HEK293T (cell line): Measurements from ENCODE around the gene HCRTR1.

ENCODE experiments used
- CTCF ChIA-PET: fragments of 350-600 bp; formaldehyde crosslinking; extraction: SDS; loops from one replicate; lab custom pipeline; 2021; ENCODE audit warnings: antibody characterized with exemption, inconsistent platforms; lab: Yijun Ruan, JAX
- POLR2A ChIA-PET: fragments of 350-600 bp; formaldehyde crosslinking; extraction: SDS; loops from one replicate; lab custom pipeline; 2020; ENCODE audit warnings: antibody characterized with exemption, inconsistent platforms; lab: Yijun Ruan, JAX
- DNase-seq: peaks from one replicate; pipeline ENCODE4 v3.0.0; 2012; ENCODE audit warnings: mixed read lengths; ENCODE audit errors: extremely low spot score
- ARNT ChIP-seq: fragments of 450-650 bp; IDR thresholded peaks from 2 replicates; pipeline ENCODE4 v1.6.1; 2017; ENCODE audit warnings: mild to moderate bottlenecking
- BHLHE40 ChIP-seq: fragments of 450-650 bp; IDR thresholded peaks from 2 replicates; pipeline ENCODE4 v1.6.1; 2016; ENCODE audit warnings: mild to moderate bottlenecking, moderate library complexity, borderline replicate concordance
- CTBP1 ChIP-seq: fragments of 450-650 bp; IDR thresholded peaks from 2 replicates; pipeline ENCODE4 v1.6.1; 2016; ENCODE audit warnings: borderline replicate concordance
- ELF4 ChIP-seq: fragments of 450-650 bp; IDR thresholded peaks from 2 replicates; pipeline ENCODE4 v1.6.1; 2017; ENCODE audit warnings: antibody characterized with exemption
- FOXA1 ChIP-seq: fragments of 450-650 bp; IDR thresholded peaks from 2 replicates; pipeline ENCODE4 v1.6.1; 2016; ENCODE audit warnings: mild to moderate bottlenecking
- FOXK2 ChIP-seq: fragments of 450-650 bp; IDR thresholded peaks from 2 replicates; pipeline ENCODE4 v1.6.1; 2016; ENCODE audit warnings: mild to moderate bottlenecking
- FOXM1 ChIP-seq: fragments of 450-650 bp; IDR thresholded peaks from 2 replicates; pipeline ENCODE4 v1.6.1; 2017; ENCODE audit warnings: mild to moderate bottlenecking, borderline replicate concordance
- HDGF ChIP-seq: fragments of 450-650 bp; IDR thresholded peaks from 2 replicates; pipeline ENCODE4 v1.6.1; 2017; ENCODE audit warnings: antibody characterized with exemption, borderline replicate concordance
- L3MBTL2 ChIP-seq: fragments of 450-650 bp; conservative IDR thresholded peaks from 2 replicates; pipeline ENCODE4 v1.6.1; 2016; ENCODE audit warnings: mild to moderate bottlenecking
- LEF1 ChIP-seq: fragments of 450-650 bp; IDR thresholded peaks from 2 replicates; pipeline ENCODE4 v1.6.1; 2017; ENCODE audit warnings: mild to moderate bottlenecking, borderline replicate concordance
- NFRKB ChIP-seq: fragments of 450-650 bp; IDR thresholded peaks from 2 replicates; pipeline ENCODE4 v1.6.1; 2016; ENCODE audit warnings: mild to moderate bottlenecking, moderate library complexity
- SP1 ChIP-seq: fragments of 450-650 bp; IDR thresholded peaks from 2 replicates; pipeline ENCODE4 v1.6.1; 2017
- SUZ12 ChIP-seq: fragments of 450-650 bp; IDR thresholded peaks from 2 replicates; pipeline ENCODE4 v1.6.1; 2016; ENCODE audit warnings: mild to moderate bottlenecking
- TARDBP ChIP-seq: fragments of 450-650 bp; IDR thresholded peaks from 2 replicates; pipeline ENCODE4 v1.6.1; 2016
- ZNF384 ChIP-seq: fragments of 450-650 bp; IDR thresholded peaks from 2 replicates; pipeline ENCODE4 v1.6.1; 2016
- TF ChIP-seq, protein P1 (sequence below): fragments of 450-650 bp; IDR thresholded peaks from 2 replicates; pipeline ENCODE4 v1.6.1; 2016

The HCRTR1 gene

DNA sequence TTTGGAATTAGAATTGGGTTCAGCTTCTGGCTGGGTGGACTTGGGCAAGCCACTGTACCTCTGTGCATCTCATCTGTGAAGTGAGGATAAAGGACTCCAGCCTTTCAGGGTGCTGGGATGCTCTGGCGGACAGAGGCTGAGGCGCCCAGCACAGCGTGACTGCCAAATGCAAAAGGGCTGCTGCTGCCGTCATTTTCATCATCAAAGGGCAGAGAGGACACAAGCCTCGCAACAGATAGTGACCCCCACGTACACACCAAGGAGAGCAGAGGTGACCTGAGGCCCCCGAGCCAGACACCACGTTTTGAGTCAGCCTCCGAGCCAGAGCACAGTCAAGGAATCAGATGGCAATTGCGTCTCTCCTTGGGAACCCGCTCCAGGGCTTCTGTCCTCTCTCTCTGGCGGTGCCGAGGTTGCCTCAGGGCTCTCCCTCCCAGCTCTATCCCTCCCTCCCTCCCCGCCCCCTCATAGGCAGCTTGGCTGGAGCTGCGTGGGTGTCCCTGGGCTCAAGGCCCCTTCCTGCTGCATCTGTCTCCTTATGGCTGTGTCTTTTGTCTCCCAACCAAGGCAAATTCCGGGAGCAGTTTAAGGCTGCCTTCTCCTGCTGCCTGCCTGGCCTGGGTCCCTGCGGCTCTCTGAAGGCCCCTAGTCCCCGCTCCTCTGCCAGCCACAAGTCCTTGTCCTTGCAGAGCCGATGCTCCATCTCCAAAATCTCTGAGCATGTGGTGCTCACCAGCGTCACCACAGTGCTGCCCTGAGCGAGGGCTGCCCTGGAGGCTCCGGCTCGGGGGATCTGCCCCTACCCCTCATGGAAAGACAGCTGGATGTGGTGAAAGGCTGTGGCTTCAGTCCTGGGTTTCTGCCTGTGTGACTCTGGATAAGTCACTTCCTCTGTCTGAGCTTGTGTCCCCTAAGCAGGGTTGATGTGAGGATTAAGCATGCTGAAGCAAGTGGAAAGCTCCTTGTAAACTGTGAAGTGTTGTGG is 9.0 kb downstream of the HCRTR1 start:
- no peak for DNase-seq
- no peak for TF ChIP-seq FOXM1
- no peak for TF ChIP-seq LEF1
- TF ChIP-seq SUZ12 = no peak
- no peak for TF ChIP-seq ARNT
- TF ChIP-seq ELF4 = no peak
- no peak for TF ChIP-seq L3MBTL2
- TF ChIP-seq CTBP1 = no peak
- TF ChIP-seq, protein P1, sequence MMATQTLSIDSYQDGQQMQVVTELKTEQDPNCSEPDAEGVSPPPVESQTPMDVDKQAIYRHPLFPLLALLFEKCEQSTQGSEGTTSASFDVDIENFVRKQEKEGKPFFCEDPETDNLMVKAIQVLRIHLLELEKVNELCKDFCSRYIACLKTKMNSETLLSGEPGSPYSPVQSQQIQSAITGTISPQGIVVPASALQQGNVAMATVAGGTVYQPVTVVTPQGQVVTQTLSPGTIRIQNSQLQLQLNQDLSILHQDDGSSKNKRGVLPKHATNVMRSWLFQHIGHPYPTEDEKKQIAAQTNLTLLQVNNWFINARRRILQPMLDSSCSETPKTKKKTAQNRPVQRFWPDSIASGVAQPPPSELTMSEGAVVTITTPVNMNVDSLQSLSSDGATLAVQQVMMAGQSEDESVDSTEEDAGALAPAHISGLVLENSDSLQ = no peak
- TF ChIP-seq BHLHE40 = no peak
- TF ChIP-seq TARDBP = no peak
- TF ChIP-seq HDGF = no peak
- TF ChIP-seq ZNF384 = no peak
- TF ChIP-seq SP1 = no peak
- TF ChIP-seq NFRKB = no peak
- ChIA-PET CTCF (interaction anchor here (0.6 kb wide), 1 partner anchor 8 kb away, joined by 3 read pairs; no protein-coding TSS in a partner anchor), POLR2A (no interaction called here)

DNA sequence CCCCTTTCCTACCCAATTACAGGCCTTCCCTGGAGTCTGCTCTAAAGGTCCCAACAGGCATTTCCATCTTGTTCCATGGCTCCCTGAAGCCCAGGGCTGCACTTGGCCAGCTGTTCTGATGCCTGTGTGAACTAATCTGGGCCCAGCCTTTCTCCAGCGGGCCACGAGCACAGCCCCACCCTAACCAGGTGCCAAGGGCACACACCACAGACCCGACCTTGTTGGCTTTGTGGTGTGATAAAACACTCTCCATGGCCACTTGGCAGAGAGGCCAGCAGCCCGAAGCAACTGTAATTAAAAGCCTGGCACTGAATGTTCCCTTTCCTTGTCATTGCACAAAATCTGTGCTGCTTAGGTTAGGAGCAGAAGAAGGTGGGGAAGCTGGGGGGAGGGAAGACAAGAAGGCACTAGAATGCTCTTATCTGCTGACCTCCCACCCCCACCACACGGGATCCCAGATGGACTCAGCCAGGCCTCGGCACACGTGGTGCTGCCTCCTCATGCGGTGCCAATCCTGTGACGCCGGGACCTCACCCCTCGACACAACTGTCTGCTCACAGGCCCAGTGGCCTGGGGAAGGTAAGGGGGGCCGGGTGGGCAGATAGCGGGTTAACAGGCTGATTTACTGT is 9.9 kb downstream of the HCRTR1 start:
- no peak for DNase-seq
- ChIA-PET CTCF (interaction anchor here (1.1 kb wide), 1 partner anchor 62 kb away, joined by 3 read pairs; no protein-coding TSS in a partner anchor), POLR2A (no interaction called here)
- no peak for TF ChIP-seq FOXK2
- TF ChIP-seq ZNF384 = no peak
- TF ChIP-seq TARDBP = no peak
- TF ChIP-seq FOXA1 = no peak
- no peak for TF ChIP-seq CTBP1
- no peak for TF ChIP-seq NFRKB
- no peak for TF ChIP-seq LEF1

DNA sequence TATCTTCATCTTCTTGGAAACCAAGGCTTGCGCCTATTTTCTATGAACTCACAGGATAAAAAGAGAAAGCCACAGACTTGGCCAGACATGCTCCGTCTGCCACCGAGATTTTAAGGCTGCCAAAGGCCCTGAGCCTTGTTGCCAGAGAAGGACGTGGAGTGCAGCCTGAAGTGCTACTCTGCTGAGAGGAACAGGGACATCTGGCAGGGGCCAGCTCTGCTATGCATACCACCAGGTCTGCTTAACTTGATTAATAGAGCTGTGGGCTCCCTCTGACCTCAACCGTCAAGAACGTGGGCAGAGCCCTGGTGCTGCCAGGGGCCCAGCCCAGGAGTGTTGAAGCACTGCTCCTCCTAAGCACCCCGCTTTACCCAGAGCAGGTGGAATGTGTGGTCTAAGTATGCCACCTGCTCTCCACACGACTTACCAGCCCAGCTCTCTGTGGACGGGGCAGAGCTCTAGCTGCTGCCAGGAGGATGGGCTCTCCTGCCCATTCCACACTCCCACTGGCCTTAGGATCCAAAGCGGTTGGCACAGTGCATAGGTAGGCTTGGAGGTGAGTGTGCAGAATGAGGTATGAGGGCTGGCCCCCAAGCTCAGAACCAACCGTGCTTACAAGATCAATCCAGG is 10.6 kb downstream of the HCRTR1 start:
- POLR2A ChIA-PET = no interaction called here
- no peak for DNase-seq
- CTCF ChIA-PET = interaction anchor here (1.1 kb wide), 1 partner anchor 63 kb away, joined by 3 read pairs; no protein-coding TSS in a partner anchor
- TF ChIP-seq SP1 = no peak
- TF ChIP-seq HDGF = no peak
- TF ChIP-seq, protein P1 = no peak
- no peak for TF ChIP-seq TARDBP
- no peak for TF ChIP-seq BHLHE40
- TF ChIP-seq ZNF384 = no peak
- no peak for TF ChIP-seq FOXM1
- no peak for TF ChIP-seq L3MBTL2
- TF ChIP-seq LEF1 = no peak
- no peak for TF ChIP-seq ELF4
- no peak for TF ChIP-seq CTBP1
- TF ChIP-seq NFRKB = no peak
- TF ChIP-seq FOXA1 = no peak
- no peak for TF ChIP-seq FOXK2
- no peak for TF ChIP-seq ARNT
- TF ChIP-seq SUZ12 = no peak

DNA sequence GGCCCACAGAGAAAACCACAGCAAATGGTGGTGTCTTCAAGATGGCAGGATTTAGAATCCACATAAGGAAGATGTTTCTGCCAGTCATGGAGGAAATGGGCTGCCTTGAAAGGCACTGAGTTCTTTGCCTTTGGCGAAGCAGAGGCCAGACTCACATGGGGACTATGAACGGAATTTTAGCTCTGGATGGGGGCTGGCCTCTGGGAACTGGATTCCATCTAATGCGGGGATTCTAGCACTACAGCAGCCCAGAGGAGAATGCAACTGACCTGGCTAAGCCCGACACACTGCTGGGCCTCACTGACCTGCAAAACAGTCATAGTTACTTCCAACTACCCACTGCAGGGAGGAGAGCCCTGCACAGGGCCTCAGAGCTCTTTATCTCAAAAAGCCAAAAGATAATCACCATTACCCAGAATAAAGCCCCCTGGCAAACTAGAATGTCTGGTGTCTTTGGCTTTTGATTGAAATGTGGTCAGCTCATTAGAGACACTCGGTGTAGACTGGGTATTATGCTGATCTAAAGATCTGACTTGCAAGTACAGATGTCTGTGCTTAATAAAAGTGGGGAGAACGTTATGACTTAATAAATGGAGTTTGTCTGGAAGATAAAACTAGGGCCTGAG is 11.6 kb downstream of the HCRTR1 start:
- POLR2A ChIA-PET = interaction anchor here (0.8 to 2.0 kb wide), 3 partner anchors 10 to 16 kb away, joined by 3 to 4 read pairs (median 4); partner anchors contain the start of gene PEF1
- CTCF ChIA-PET = interaction anchor here (1.1 kb wide), 1 partner anchor 64 kb away, joined by 3 read pairs; no protein-coding TSS in a partner anchor
- no peak for DNase-seq
- no peak for TF ChIP-seq BHLHE40
- no peak for TF ChIP-seq SP1
- no peak for TF ChIP-seq CTBP1
- no peak for TF ChIP-seq ZNF384
- TF ChIP-seq FOXM1 = no peak
- no peak for TF ChIP-seq TARDBP
- TF ChIP-seq HDGF = no peak
- no peak for TF ChIP-seq ARNT
- TF ChIP-seq FOXK2 = no peak
- TF ChIP-seq NFRKB = no peak
- no peak for TF ChIP-seq LEF1
- TF ChIP-seq, protein P1 = no peak
- no peak for TF ChIP-seq SUZ12
- TF ChIP-seq L3MBTL2 = no peak
- no peak for TF ChIP-seq ELF4
- TF ChIP-seq FOXA1 = no peak

DNA sequence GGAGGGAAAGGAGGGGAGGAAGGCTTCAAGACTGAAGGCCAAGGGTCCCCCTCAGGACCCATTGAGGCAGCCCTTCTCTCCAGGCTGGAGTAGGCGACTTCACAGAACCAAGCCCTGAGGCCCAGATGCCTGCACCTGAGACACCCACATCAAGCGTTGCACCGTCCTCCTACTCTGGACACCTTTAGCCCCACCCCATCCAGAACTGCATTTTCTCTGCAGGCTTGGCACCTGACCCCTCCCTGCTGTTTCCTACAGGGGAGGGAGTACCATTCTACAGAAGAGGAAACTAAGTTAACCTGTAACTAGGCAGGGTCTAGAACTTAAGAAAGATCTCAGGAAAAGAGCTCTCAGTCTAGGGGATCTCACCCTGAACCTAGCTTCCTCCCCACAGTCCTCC is 15.2 kb downstream of the HCRTR1 start:
- DNase-seq = no peak
- TF ChIP-seq ELF4 (no peak), LEF1 (no peak), NFRKB (no peak), SP1 (no peak), L3MBTL2 (no peak), BHLHE40 (no peak), FOXM1 (no peak), CTBP1 (no peak), TARDBP (no peak), FOXK2 (no peak), ZNF384 (no peak), SUZ12 (no peak), ARNT (no peak), FOXA1 (no peak), HDGF (no peak)
- TF ChIP-seq, protein P1 = no peak
- POLR2A ChIA-PET = interaction anchor here (0.7 to 0.9 kb wide), 2 partner anchors 10 to 12 kb away, joined by 3 read pairs; partner anchors contain the start of gene PEF1
- CTCF ChIA-PET = interaction anchor here (0.6 to 1.9 kb wide), 4 partner anchors 9 to 29 kb away, joined by 3 to 7 read pairs (median 3); partner anchors contain the start of gene PEF1
